HL-60 (cell line): ENCODE measurements around the gene MYOCD.

Experiments used
- TF ChIP-seq, protein P1 (sequence below): IDR thresholded peaks from one replicate; pipeline ENCODE4 v1.5.1; 2011; ENCODE audit warnings: low read length, control low read depth, inconsistent platforms; ENCODE audit not compliant: insufficient read depth
- TF ChIP-seq, protein P2 (sequence below): IDR thresholded peaks from 2 replicates; pipeline ENCODE4 v1.6.1; 2012; ENCODE audit warnings: low read depth; ENCODE audit not compliant: insufficient replicate concordance

DNA sequence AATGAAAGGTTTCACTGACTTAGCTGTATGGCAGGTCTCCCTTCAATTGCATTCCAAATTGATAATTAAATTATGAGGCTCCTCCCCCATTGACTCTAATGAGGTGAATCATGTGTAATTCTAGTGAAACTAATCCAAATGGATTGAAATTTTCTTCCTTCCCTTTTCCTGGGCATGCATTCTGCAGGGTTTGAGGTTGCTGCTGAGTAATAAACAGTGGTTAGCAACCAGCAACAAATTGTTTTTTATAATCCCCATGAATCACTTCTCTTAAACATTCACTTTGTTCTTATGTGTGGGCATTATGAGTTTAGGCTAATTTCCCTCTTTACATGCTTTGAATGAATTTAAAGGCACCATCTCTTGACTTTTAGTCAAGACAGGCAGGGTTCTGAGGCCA is 43.4 kb downstream of the MYOCD start:
- TF ChIP-seq, protein P1, sequence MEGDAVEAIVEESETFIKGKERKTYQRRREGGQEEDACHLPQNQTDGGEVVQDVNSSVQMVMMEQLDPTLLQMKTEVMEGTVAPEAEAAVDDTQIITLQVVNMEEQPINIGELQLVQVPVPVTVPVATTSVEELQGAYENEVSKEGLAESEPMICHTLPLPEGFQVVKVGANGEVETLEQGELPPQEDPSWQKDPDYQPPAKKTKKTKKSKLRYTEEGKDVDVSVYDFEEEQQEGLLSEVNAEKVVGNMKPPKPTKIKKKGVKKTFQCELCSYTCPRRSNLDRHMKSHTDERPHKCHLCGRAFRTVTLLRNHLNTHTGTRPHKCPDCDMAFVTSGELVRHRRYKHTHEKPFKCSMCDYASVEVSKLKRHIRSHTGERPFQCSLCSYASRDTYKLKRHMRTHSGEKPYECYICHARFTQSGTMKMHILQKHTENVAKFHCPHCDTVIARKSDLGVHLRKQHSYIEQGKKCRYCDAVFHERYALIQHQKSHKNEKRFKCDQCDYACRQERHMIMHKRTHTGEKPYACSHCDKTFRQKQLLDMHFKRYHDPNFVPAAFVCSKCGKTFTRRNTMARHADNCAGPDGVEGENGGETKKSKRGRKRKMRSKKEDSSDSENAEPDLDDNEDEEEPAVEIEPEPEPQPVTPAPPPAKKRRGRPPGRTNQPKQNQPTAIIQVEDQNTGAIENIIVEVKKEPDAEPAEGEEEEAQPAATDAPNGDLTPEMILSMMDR, result no peak
- TF ChIP-seq, protein P2, sequence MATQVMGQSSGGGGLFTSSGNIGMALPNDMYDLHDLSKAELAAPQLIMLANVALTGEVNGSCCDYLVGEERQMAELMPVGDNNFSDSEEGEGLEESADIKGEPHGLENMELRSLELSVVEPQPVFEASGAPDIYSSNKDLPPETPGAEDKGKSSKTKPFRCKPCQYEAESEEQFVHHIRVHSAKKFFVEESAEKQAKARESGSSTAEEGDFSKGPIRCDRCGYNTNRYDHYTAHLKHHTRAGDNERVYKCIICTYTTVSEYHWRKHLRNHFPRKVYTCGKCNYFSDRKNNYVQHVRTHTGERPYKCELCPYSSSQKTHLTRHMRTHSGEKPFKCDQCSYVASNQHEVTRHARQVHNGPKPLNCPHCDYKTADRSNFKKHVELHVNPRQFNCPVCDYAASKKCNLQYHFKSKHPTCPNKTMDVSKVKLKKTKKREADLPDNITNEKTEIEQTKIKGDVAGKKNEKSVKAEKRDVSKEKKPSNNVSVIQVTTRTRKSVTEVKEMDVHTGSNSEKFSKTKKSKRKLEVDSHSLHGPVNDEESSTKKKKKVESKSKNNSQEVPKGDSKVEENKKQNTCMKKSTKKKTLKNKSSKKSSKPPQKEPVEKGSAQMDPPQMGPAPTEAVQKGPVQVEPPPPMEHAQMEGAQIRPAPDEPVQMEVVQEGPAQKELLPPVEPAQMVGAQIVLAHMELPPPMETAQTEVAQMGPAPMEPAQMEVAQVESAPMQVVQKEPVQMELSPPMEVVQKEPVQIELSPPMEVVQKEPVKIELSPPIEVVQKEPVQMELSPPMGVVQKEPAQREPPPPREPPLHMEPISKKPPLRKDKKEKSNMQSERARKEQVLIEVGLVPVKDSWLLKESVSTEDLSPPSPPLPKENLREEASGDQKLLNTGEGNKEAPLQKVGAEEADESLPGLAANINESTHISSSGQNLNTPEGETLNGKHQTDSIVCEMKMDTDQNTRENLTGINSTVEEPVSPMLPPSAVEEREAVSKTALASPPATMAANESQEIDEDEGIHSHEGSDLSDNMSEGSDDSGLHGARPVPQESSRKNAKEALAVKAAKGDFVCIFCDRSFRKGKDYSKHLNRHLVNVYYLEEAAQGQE, result no peak
